ENCODE measurements around the gene MLEC. TPM values are rescaled to one million over a fixed set of nuclear protein-coding genes. Genes with fewer than 3 reads are reported as not detected.
"Not testable (repeated sequence)": the region's sequence is repeated elsewhere in the genome, so short reads cannot be mapped to it uniquely, and the experiment has no call there.

The MLEC gene
- total RNA-seq, 1 experiment from 2014 or later: 143 TPM

GRCh38 chr12:120725151-120725658 is 38.3 kb downstream of the MLEC start:
- no peaks in the 10 kb centered on the region for H3K9me3 ChIP-seq
- no peak for DNase-seq
- no peaks in the 10 kb centered on the region for H3K27me3 ChIP-seq
- H3K36me3 ChIP-seq: peaks cover 25% of the 10 kb centered on the region
- peak overlapping the region; percentile 59 for H3K4me3 ChIP-seq

GRCh38 chr12:120725659-120726509 is 38.9 kb downstream of the MLEC start, which contains the start of gene ACADS:
ACADS (plus strand) TSS chr12:120725826; CDS start chr12:120725886, 60 bp downstream.
- Histone ChIP-seq H3K27me3 (no peaks in the 10 kb centered on the region), H3K9me3 (no peaks in the 10 kb centered on the region), H3K36me3 (peaks cover 21% of the 10 kb centered on the region), H3K4me3 (peak within 1 kb of the TSS; percentile 59)
- peak; percentile 81 for DNase-seq

- Histone ChIP-seq H3K27me3 (no peaks in the 10 kb centered on the region), H3K4me3 (peak overlapping the region; percentile 59), H3K9me3 (no peaks in the 10 kb centered on the region), H3K36me3 (peaks cover 15% of the 10 kb centered on the region)
- DNase-seq: no peak
Measured at GRCh38 chr12:120726510-120726793, 39.5 kb downstream of the MLEC start.

GRCh38 chr12:120726961-120727360 is 40.0 kb downstream of the MLEC start:
- H3K27me3 ChIP-seq: no peaks in the 10 kb centered on the region
- H3K4me3 ChIP-seq: no peak overlapping the region
- DNase-seq: no peak
- peaks cover 10% of the 10 kb centered on the region for H3K36me3 ChIP-seq
- no peaks in the 10 kb centered on the region for H3K9me3 ChIP-seq

GRCh38 chr12:120732198-120732597 is 45.2 kb downstream of the MLEC start:
- not testable (repeated sequence) for DNase-seq, H3K36me3 ChIP-seq, H3K4me3 ChIP-seq, H3K9me3 ChIP-seq, H3K27me3 ChIP-seq

GRCh38 chr12:120733574-120733973 is 46.6 kb downstream of the MLEC start:
- Histone ChIP-seq H3K4me3 (no peak overlapping the region), H3K9me3 (no peaks in the 10 kb centered on the region), H3K27me3 (no peaks in the 10 kb centered on the region), H3K36me3 (0 out of 2 replicates have a peak, but pooled peaks cover 3% of the 10 kb centered on the region)
- no peak for DNase-seq

- H3K36me3 ChIP-seq: 0 out of 2 replicates have a peak, but pooled peaks cover 3% of the 10 kb centered on the region
- H3K4me3 ChIP-seq: no peak overlapping the region
- H3K27me3 ChIP-seq: no peaks in the 10 kb centered on the region
- no peak for DNase-seq
- no peaks in the 10 kb centered on the region for H3K9me3 ChIP-seq
Measured at GRCh38 chr12:120734210-120734609, 47.3 kb downstream of the MLEC start.

GRCh38 chr12:120735181-120735580 is 48.2 kb downstream of the MLEC start:
- no peaks in the 10 kb centered on the region for H3K9me3 ChIP-seq
- DNase-seq: no peak
- H3K36me3 ChIP-seq: no peaks in the 10 kb centered on the region

GRCh38 chr12:120736404-120737331 is 49.7 kb downstream of the MLEC start:
- H3K9me3 ChIP-seq: no peaks in the 10 kb centered on the region
- DNase-seq: no peak
- no peaks in the 10 kb centered on the region for H3K27me3 ChIP-seq
- no peaks in the 10 kb centered on the region for H3K36me3 ChIP-seq
- no peak overlapping the region for H3K4me3 ChIP-seq

More at GRCh38 chr12:120735181-120735580, 48.2 kb downstream of the MLEC start:
- no peak overlapping the region for H3K4me3 ChIP-seq
- H3K27me3 ChIP-seq: no peaks in the 10 kb centered on the region

- no peak for DNase-seq
- no peaks in the 10 kb centered on the region for H3K27me3 ChIP-seq
- no peaks in the 10 kb centered on the region for H3K36me3 ChIP-seq
- no peaks in the 10 kb centered on the region for H3K9me3 ChIP-seq
- no peak overlapping the region for H3K4me3 ChIP-seq
Measured at GRCh38 chr12:120737557-120738251, 50.8 kb downstream of the MLEC start.

GRCh38 chr12:120738252-120739030 is 51.5 kb downstream of the MLEC start:
- DNase-seq: no peak
- no peaks in the 10 kb centered on the region for H3K27me3 ChIP-seq
- no peak overlapping the region for H3K4me3 ChIP-seq
- no peaks in the 10 kb centered on the region for H3K9me3 ChIP-seq
- H3K36me3 ChIP-seq: no peaks in the 10 kb centered on the region

GRCh38 chr12:120739031-120739762 is 52.2 kb downstream of the MLEC start:
- DNase-seq: no peak
- H3K36me3 ChIP-seq: no peaks in the 10 kb centered on the region
- no peaks in the 10 kb centered on the region for H3K27me3 ChIP-seq
- H3K4me3 ChIP-seq: no peak overlapping the region
- H3K9me3 ChIP-seq: no peaks in the 10 kb centered on the region

- no peaks in the 10 kb centered on the region for H3K36me3 ChIP-seq
- no peaks in the 10 kb centered on the region for H3K27me3 ChIP-seq
- H3K9me3 ChIP-seq: no peaks in the 10 kb centered on the region
- DNase-seq: no peak
- H3K4me3 ChIP-seq: no peak overlapping the region
Measured at GRCh38 chr12:120739821-120740613, 53.1 kb downstream of the MLEC start.

GRCh38 chr12:120740871-120741270 is 53.9 kb downstream of the MLEC start:
- H3K27me3 ChIP-seq: no peaks in the 10 kb centered on the region
- DNase-seq: no peak
- H3K4me3 ChIP-seq: no peak overlapping the region
- H3K36me3 ChIP-seq: no peaks in the 10 kb centered on the region
- H3K9me3 ChIP-seq: no peaks in the 10 kb centered on the region

Data from MG63 (cell line).